Mesendoderm (in vitro differentiated cells): ENCODE data around the gene NTN3.

Experiments used
- DNase-seq: peaks from one replicate; pipeline ENCODE4 v3.0.0; 2013
- H2AK5ac ChIP-seq: 2 replicates; pipeline ENCODE4 v1.6.1; 2013; ENCODE audit warnings: low read length, inconsistent platforms
- H2BK120ac ChIP-seq: 2 replicates; pipeline ENCODE4 v1.6.1; 2013; ENCODE audit warnings: low read depth, mild to moderate bottlenecking, low read length, moderate library complexity, mixed read lengths
- H2BK15ac ChIP-seq: replicated peaks from 2 replicates; pipeline ENCODE4 v1.6.1; 2013; ENCODE audit warnings: low read depth, mild to moderate bottlenecking, moderate library complexity
- H2BK5ac ChIP-seq: 2 replicates; pipeline ENCODE4 v1.6.1; 2013; ENCODE audit warnings: low read length, inconsistent platforms
- H3K18ac ChIP-seq: 2 replicates; pipeline ENCODE4 v1.6.1; 2013; ENCODE audit warnings: mild to moderate bottlenecking, low read length, mixed read lengths
- H3K23ac ChIP-seq: one replicate; pipeline ENCODE4 v1.6.1; 2013; ENCODE audit warnings: low read length
- H3K27ac ChIP-seq: 2 replicates; pipeline ENCODE4 v1.5.1; 2013; ENCODE audit warnings: low read depth, mild to moderate bottlenecking, inconsistent platforms, low read length, moderate library complexity
- H3K27me3 ChIP-seq: 2 replicates; pipeline ENCODE4 v1.6.1; 2013; ENCODE audit warnings: low read length, control low read depth, mild to moderate bottlenecking, inconsistent platforms; ENCODE audit not compliant: insufficient read depth, poor library complexity
- H3K36me3 ChIP-seq: 2 replicates; pipeline ENCODE4 v1.6.1; 2013; ENCODE audit warnings: low read length, inconsistent platforms; ENCODE audit not compliant: control insufficient read depth, insufficient read depth
- H3K4ac ChIP-seq: one replicate; pipeline ENCODE4 v1.6.1; 2013; ENCODE audit warnings: low read depth, mild to moderate bottlenecking, low read length, moderate library complexity
- H3K4me1 ChIP-seq: 2 replicates; pipeline ENCODE4 v1.6.1; 2013; ENCODE audit warnings: low read depth, low read length, inconsistent platforms; ENCODE audit not compliant: control insufficient read depth
- H3K4me2 ChIP-seq: 2 replicates; pipeline ENCODE4 v1.6.1; 2013; ENCODE audit warnings: low read length
- H3K4me3 ChIP-seq: 2 replicates; pipeline ENCODE4 v1.5.1; 2013; ENCODE audit warnings: mild to moderate bottlenecking, low read length
- H3K56ac ChIP-seq: one replicate; pipeline ENCODE4 v1.6.1; 2013; ENCODE audit warnings: low read length
- H3K79me1 ChIP-seq: 2 replicates; pipeline ENCODE4 v1.6.1; 2013; ENCODE audit warnings: low read length, inconsistent platforms
- H3K79me2 ChIP-seq: 2 replicates; pipeline ENCODE4 v1.6.1; 2013; ENCODE audit warnings: mild to moderate bottlenecking, low read length; ENCODE audit not compliant: control insufficient read depth, insufficient read depth
- H3K9ac ChIP-seq: 2 replicates; pipeline ENCODE4 v1.6.1; 2013; ENCODE audit warnings: low read length, inconsistent platforms
- H4K5ac ChIP-seq: one replicate; pipeline ENCODE4 v1.6.1; 2013; ENCODE audit warnings: low read length
- H4K8ac ChIP-seq: one replicate; pipeline ENCODE4 v1.6.1; 2013; ENCODE audit warnings: low read depth, mild to moderate bottlenecking, control low read depth, low read length, moderate library complexity
- WGBS: extraction: QIAGEN DNeasy Blood & Tissue Kit; methylation state at CpG from one replicate; pipeline ENCODE4 v1.1.7; 2013; ENCODE audit warnings: low lambda C conversion rate, missing lambda C conversion rate; ENCODE audit not compliant: insufficient coverage; ENCODE audit errors: extremely low coverage; 5-methylcytosine and 5-hydroxymethylcytosine counted together

NTN3 gene

DNA sequence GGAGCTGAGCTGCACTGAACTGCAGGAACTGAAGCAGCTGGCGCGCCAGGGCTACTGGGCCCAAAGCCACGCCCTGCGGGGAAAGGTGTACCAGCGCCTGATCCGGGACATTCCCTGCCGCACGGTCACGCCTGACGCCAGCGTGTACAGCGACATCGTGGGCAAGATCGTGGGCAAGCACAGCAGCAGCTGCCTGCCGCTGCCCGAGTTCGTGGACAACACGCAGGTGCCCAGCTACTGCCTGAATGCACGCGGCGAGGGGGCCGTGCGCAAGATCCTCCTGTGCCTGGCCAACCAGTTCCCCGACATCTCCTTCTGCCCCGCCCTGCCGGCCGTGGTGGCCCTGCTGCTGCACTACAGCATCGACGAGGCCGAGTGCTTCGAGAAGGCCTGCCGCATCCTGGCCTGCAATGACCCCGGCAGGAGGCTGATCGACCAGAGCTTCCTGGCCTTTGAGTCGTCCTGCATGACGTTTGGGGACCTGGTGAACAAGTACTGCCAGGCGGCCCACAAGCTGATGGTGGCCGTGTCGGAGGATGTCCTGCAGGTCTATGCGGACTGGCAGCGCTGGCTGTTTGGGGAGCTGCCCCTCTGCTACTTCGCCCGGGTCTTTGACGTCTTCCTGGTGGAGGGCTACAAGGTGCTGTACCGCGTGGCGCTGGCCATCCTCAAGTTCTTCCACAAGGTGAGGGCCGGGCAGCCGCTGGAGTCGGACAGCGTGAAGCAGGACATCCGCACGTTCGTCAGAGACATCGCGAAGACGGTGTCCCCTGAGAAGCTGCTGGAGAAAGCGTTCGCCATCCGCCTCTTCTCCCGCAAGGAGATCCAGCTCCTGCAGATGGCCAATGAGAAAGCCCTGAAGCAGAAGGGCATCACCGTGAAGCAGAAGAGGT is 25.4 kb downstream of the NTN3 start:
- Histone ChIP-seq H3K79me2 (no peaks in the 10 kb centered on the region), H3K36me3 (no peaks in the 10 kb centered on the region), H3K27me3 (no peaks in the 10 kb centered on the region), H2BK5ac (no peak overlapping the region), H2AK5ac (no peak overlapping the region), H4K5ac (no peak overlapping the region), H3K4me3 (no peak overlapping the region), H3K4me1 (no peaks in the 10 kb centered on the region), H3K56ac (no peak overlapping the region), H3K23ac (no peak overlapping the region), H3K9ac (no peak overlapping the region), H3K4me2 (no peak overlapping the region), H3K27ac (no peak overlapping the region), H3K4ac (no peak overlapping the region), H3K18ac (no peak overlapping the region), H3K79me1 (no peaks in the 10 kb centered on the region), H4K8ac (no peak overlapping the region), H2BK120ac (no peak overlapping the region), H2BK15ac (no peak overlapping the region)
- WGBS = no CpG with 5 or more reads among the region's 62 CpGs
- no peak for DNase-seq

DNA sequence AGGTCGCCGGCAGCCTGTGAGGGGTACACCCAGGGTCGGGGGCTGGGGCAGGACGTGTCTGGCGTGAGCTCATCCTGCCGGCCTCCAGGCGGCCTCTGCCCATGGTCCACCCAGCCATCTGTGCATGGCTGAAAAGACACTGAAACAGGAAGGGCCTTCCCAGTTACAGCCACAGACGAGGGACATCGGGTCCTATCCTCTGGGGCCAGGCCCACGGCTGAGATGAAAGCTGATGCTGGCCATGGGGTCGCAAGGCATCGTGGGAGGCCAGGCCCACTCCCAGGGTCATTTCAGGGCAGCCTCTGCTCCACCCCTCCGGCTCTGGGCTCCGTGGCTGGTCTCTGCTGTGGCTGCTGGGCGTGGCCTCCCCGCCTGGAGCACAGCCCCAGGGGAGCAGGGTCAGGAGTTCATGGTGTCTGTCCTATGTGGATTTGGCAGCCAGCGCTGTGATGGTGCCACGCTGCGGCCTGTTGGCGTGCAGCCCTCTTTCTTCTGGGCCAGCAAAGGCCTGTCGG is 26.1 kb downstream of the NTN3 start:
- Histone ChIP-seq H3K36me3 (no peaks in the 10 kb centered on the region), H2BK15ac (no peak overlapping the region), H3K27me3 (no peaks in the 10 kb centered on the region), H2BK5ac (no peak overlapping the region), H3K27ac (no peak overlapping the region), H2BK120ac (no peak overlapping the region), H3K4me1 (no peaks in the 10 kb centered on the region), H3K56ac (no peak overlapping the region), H3K9ac (no peak overlapping the region), H3K18ac (no peak overlapping the region), H3K23ac (no peak overlapping the region), H3K4me2 (no peak overlapping the region), H3K79me2 (no peaks in the 10 kb centered on the region), H3K4me3 (no peak overlapping the region), H3K4ac (no peak overlapping the region), H4K8ac (no peak overlapping the region), H2AK5ac (no peak overlapping the region), H4K5ac (no peak overlapping the region), H3K79me1 (no peaks in the 10 kb centered on the region)
- WGBS = no CpG with 5 or more reads among the region's 21 CpGs
- DNase-seq = no peak

DNA sequence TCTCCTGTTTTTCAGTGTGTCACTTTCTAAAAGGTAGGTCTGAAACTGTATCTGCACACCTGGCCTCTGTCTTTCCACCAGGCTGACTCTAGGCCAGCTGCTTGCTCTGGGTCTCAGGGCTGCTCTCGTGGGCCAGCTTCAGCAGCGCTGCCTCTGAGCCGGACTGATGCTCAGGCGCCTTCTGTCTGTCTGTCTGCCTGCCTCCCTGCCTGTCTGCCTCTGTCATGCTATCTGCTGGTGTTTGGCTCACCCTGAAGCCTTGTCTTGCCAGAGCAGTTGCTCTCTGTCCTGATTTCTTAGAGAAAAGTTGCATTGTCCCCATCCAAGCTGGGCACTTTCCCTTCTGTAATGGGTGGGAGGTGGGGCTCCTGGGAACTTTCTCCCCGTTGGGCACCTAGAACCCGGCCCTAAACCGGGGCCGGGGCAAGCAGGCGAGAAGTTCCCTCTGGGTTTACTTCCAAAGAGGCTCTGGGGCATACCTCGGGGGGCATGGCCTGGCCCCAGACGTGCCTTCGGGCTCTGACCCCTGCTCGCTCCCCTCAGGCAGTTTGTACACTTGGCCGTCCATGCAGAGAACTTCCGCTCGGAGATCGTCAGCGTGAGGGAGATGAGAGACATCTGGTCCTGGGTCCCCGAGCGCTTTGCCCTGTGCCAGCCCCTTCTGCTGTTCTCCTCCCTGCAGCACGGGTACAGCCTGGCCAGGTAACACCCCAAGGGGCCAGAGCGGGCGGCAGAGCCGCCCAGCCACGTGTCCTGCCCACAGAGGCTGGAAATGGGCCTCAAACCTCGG is 26.8 kb downstream of the NTN3 start:
- H4K8ac ChIP-seq = no peak overlapping the region
- no peaks in the 10 kb centered on the region for H3K36me3 ChIP-seq
- no peaks in the 10 kb centered on the region for H3K79me1 ChIP-seq
- H3K4me1 ChIP-seq = no peaks in the 10 kb centered on the region
- no peaks in the 10 kb centered on the region for H3K27me3 ChIP-seq
- H3K27ac ChIP-seq = no peak overlapping the region
- no peak overlapping the region for H2BK120ac ChIP-seq
- no peak overlapping the region for H2BK15ac ChIP-seq
- no peak for DNase-seq
- no peak overlapping the region for H3K23ac ChIP-seq
- no peak overlapping the region for H2BK5ac ChIP-seq
- no peaks in the 10 kb centered on the region for H3K79me2 ChIP-seq
- no CpG with 5 or more reads among the region's 26 CpGs for WGBS
- H3K9ac ChIP-seq = no peak overlapping the region
- no peak overlapping the region for H3K18ac ChIP-seq
- no peak overlapping the region for H3K4me2 ChIP-seq
- H2AK5ac ChIP-seq = no peak overlapping the region
- H3K56ac ChIP-seq = no peak overlapping the region
- no peak overlapping the region for H3K4ac ChIP-seq
- H4K5ac ChIP-seq = no peak overlapping the region
- no peak overlapping the region for H3K4me3 ChIP-seq

DNA sequence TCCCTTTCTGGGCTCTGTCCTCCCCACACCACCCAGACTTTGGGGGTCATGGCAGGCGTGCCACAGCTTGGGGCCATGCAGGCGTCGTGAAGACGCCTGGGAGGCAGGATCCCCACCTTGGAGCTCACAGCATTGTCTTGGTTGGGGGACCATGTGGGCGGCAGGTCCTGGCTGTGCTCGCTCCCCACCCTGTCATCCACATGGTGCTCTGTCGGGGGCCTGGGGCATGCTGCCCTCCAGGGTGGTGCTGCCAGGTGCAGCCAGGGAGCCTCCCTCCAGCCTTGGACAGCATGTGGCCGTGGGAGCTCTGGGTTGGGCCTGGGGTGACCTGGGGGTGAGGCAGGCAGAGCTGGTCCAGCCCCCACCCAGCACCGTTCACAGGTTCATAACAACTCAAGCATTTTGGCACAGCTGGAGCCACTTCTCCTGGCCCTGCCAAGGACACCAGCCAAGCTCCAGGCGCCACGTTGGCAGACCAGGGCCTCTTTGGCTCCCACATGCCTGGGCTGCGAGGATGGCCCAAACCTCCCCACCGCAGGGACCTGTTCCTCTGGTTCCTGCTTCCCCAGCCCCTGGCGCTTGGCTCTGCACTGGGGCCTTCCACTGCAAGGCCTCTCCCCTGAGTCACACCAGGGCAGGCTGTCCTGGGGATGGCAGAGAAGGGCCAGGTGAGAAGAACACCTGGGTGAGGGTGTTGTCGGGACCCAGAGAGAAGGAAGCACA is 27.6 kb downstream of the NTN3 start:
- Histone ChIP-seq H3K27me3 (no peaks in the 10 kb centered on the region), H3K4me2 (no peak overlapping the region), H3K4ac (no peak overlapping the region), H3K18ac (no peak overlapping the region), H2BK15ac (no peak overlapping the region), H3K27ac (no peak overlapping the region), H4K8ac (no peak overlapping the region), H2AK5ac (no peak overlapping the region), H3K4me3 (no peak overlapping the region), H3K79me2 (no peaks in the 10 kb centered on the region), H3K23ac (no peak overlapping the region), H3K9ac (no peak overlapping the region), H4K5ac (no peak overlapping the region), H3K56ac (no peak overlapping the region), H2BK5ac (no peak overlapping the region), H3K4me1 (no peaks in the 10 kb centered on the region), H3K36me3 (no peaks in the 10 kb centered on the region), H2BK120ac (no peak overlapping the region), H3K79me1 (no peaks in the 10 kb centered on the region)
- no peak for DNase-seq
- no CpG with 5 or more reads among the region's 15 CpGs for WGBS

DNA sequence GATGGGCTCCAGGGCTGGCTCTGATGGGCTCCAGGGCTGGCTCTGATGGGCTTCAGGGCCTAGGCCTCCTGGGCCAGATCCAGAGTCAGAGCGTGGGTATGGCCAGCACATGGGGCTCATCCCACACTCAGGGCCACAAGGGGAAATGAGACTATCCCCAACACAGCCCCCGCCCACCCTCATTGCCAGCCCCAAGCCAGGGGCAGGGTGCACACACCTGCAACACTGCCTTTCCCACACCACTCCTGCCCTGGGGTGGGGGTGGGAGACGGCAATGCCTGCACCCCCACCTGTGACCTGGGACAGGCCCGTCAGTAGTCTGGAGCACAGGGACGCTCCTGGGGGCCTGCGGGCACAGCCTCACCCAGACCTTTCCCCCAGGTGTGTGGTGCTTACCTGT is 28.4 kb downstream of the NTN3 start:
- H3K4me1 ChIP-seq = no peaks in the 10 kb centered on the region
- H3K9ac ChIP-seq = no peak overlapping the region
- H3K4me3 ChIP-seq = no peak overlapping the region
- no peak overlapping the region for H2BK15ac ChIP-seq
- H3K23ac ChIP-seq = no peak overlapping the region
- no peaks in the 10 kb centered on the region for H3K79me1 ChIP-seq
- no peak overlapping the region for H4K5ac ChIP-seq
- H4K8ac ChIP-seq = no peak overlapping the region
- no peak overlapping the region for H3K4ac ChIP-seq
- no peaks in the 10 kb centered on the region for H3K27me3 ChIP-seq
- no peak for DNase-seq
- no peak overlapping the region for H3K4me2 ChIP-seq
- H2BK120ac ChIP-seq = no peak overlapping the region
- H3K27ac ChIP-seq = no peak overlapping the region
- no peak overlapping the region for H2BK5ac ChIP-seq
- H2AK5ac ChIP-seq = no peak overlapping the region
- H3K36me3 ChIP-seq = no peaks in the 10 kb centered on the region
- H3K56ac ChIP-seq = no peak overlapping the region
- WGBS = no CpG with 5 or more reads among the region's 6 CpGs
- H3K18ac ChIP-seq = no peak overlapping the region
- no peaks in the 10 kb centered on the region for H3K79me2 ChIP-seq
